CD1c-positive myeloid dendritic cell (primary cell): ENCODE measurements around the gene NSFL1C.

Source experiments
- DNase-seq: peaks from one replicate; pipeline ENCODE4 v3.0.0-alpha.2; 2016; ENCODE audit errors: extremely low spot score

The NSFL1C gene

GRCh38 chr20:1484438-1485116 lies 17.9 kb upstream of the NSFL1C start:
- DNase-seq: no peak

- no peak for DNase-seq
These were observed 13.4 kb upstream of the NSFL1C start for GRCh38 chr20:1479831-1480595.

GRCh38 chr20:1478566-1478965 lies 11.9 kb upstream of the NSFL1C start:
- peak; percentile 47 for DNase-seq

- no peak for DNase-seq
These were observed 11.3 kb upstream of the NSFL1C start for GRCh38 chr20:1477896-1478490.

GRCh38 chr20:1474817-1475603 lies 8.4 kb upstream of the NSFL1C start:
- DNase-seq: no peak

- DNase-seq: no peak
These were observed 7.7 kb upstream of the NSFL1C start for GRCh38 chr20:1474325-1474724.

- no peak for DNase-seq
These were observed 6.9 kb upstream of the NSFL1C start for GRCh38 chr20:1473246-1474220.

- DNase-seq: peak; percentile 64
These were observed 6.1 kb upstream of the NSFL1C start for GRCh38 chr20:1472556-1473245.

GRCh38 chr20:1471242-1471641 lies 4.6 kb upstream of the NSFL1C start:
- no peak for DNase-seq

GRCh38 chr20:1469925-1470571 lies 3.4 kb upstream of the NSFL1C start:
- peak; percentile 74 for DNase-seq

- no peak for DNase-seq
These were observed 2.8 kb upstream of the NSFL1C start for GRCh38 chr20:1469306-1469905.

- no peak for DNase-seq
These were observed 1.5 kb upstream of the NSFL1C start for GRCh38 chr20:1468117-1468624.

- DNase-seq: peak; percentile 86
These were observed 887 bp upstream of the NSFL1C start for GRCh38 chr20:1467355-1468116.

- DNase-seq: no peak
These were observed 369 bp upstream of the NSFL1C start for GRCh38 chr20:1467082-1467354.

- no peak for DNase-seq
These were observed 1.0 kb downstream of the NSFL1C start for GRCh38 chr20:1465470-1466210.

- no peak for DNase-seq
These were observed 2.6 kb downstream of the NSFL1C start for GRCh38 chr20:1463971-1464570.

- DNase-seq: no peak
These were observed 3.8 kb downstream of the NSFL1C start for GRCh38 chr20:1462834-1463233.

- no peak for DNase-seq
These were observed 4.6 kb downstream of the NSFL1C start for GRCh38 chr20:1462001-1462400.
